Lower leg skin (tissue), 3 donors: ENCODE data around the gene RAB6C.

Source experiments
- CTCF ChIP-seq, 3 donors: fragments of 450-650 bp; IDR thresholded peaks; one replicate each; pipeline ENCODE4 v1.5.1; 2016; ENCODE audit warnings: antibody characterized with exemption in 3 of 3, mild to moderate bottlenecking in 3 of 3, moderate library complexity in 2 of 3
- POLR2A ChIP-seq, 2 donors: fragments of 450-650 bp; IDR thresholded peaks; one replicate each; pipeline ENCODE4 v1.6.1; 2016 to 2017; ENCODE audit warnings: antibody characterized with exemption in 2 of 2, mild to moderate bottlenecking in 1 of 2, moderate library complexity in 1 of 2

GRCh38 chr2:129945557-129945956, 33.9 kb upstream of the RAB6C start:
- TF ChIP-seq CTCF (IDR thresholded peaks at IDR 0.05) (no peak), POLR2A (IDR thresholded peaks at IDR 0.05) (no peak)
